MM.1S (cell line): ENCODE measurements around the gene MYOCD.

Experiments used
- CTCF ChIP-seq: fragments of 300-600 bp; sonication (generic); IDR thresholded peaks from 2 replicates; pipeline ENCODE4 v1.5.1; 2016; ENCODE audit warnings: antibody characterized with exemption, low read length, mixed read lengths
- EZH2 ChIP-seq: fragments of 300-600 bp; sonication (generic); optimal IDR thresholded peaks from 2 replicates; pipeline ENCODE3; 2017; ENCODE audit warnings: low read depth, mild to moderate bottlenecking, antibody characterized with exemption, low read length, mixed read lengths
- EZH2phosphoT487 ChIP-seq: fragments of 300-600 bp; sonication (generic); IDR thresholded peaks from 2 replicates; pipeline ENCODE4 v1.6.1; 2018; ENCODE audit warnings: antibody characterized with exemption, low read length

- TF ChIP-seq EZH2phosphoT487, result no peak
- TF ChIP-seq EZH2, result no peak
- no peak for TF ChIP-seq CTCF
Measured at GRCh38 chr17:12709063-12709462, 43.4 kb downstream of the MYOCD start.
